Germinal center (tissue), 1 donor: ENCODE results near the gene MT1F.
"Not testable (repeated sequence)": the region's sequence is repeated elsewhere in the genome, so short reads cannot be mapped to it uniquely, and the experiment has no call there.

Source experiments
- DNase-seq: peaks from one replicate; pipeline ENCODE4 v3.0.0; 2012; ENCODE audit warnings: mixed read lengths, low spot score

The MT1F gene

GRCh38 chr16:56645311-56645710 lies 12.4 kb upstream of the MT1F start:
- DNase-seq = no peak

- DNase-seq = no peak
Observed at GRCh38 chr16:56645838-56646237, 11.9 kb upstream of the MT1F start.

- DNase-seq = no peak
Observed at GRCh38 chr16:56647641-56648431, 9.9 kb upstream of the MT1F start.

- no peak for DNase-seq
Observed at GRCh38 chr16:56649271-56649670, 8.5 kb upstream of the MT1F start.

GRCh38 chr16:56649820-56650219 lies 7.9 kb upstream of the MT1F start:
- DNase-seq = no peak

- no peak for DNase-seq
Observed at GRCh38 chr16:56651586-56651985, 6.2 kb upstream of the MT1F start, which contains the start of gene MT1B. TSS of gene MT1B (plus strand) at chr16:56651886. CDS start at chr16:56651954, 68 bp downstream.

GRCh38 chr16:56652600-56652999 lies 5.2 kb upstream of the MT1F start:
- no peak for DNase-seq

- DNase-seq = no peak
Observed at GRCh38 chr16:56653218-56653617, 4.5 kb upstream of the MT1F start.

GRCh38 chr16:56658327-56658875 lies 642 bp downstream of the MT1F start:
- no peak for DNase-seq

GRCh38 chr16:56662357-56663354 lies 4.9 kb downstream of the MT1F start:
- no peak for DNase-seq

- DNase-seq = no peak
Observed at GRCh38 chr16:56664506-56664905, 6.7 kb downstream of the MT1F start.

- not testable (repeated sequence) for DNase-seq
Observed at GRCh38 chr16:56665286-56666261, 7.8 kb downstream of the MT1F start.

GRCh38 chr16:56667581-56668571 lies 10.1 kb downstream of the MT1F start, which contains the start of gene MT1G:
TSS of gene MT1G (minus strand) at chr16:56668065. CDS start at chr16:56667993, 72 bp downstream.
- DNase-seq = no peak

- no peak for DNase-seq
Observed at GRCh38 chr16:56669005-56669839, 11.5 kb downstream of the MT1F start, which contains the start of gene MT1H. TSS of gene MT1H (plus strand) at chr16:56669814. CDS start at chr16:56669885, 71 bp downstream.

GRCh38 chr16:56669840-56670619 lies 12.3 kb downstream of the MT1F start:
- no peak for DNase-seq

- no peak for DNase-seq
Observed at GRCh38 chr16:56670620-56670934, 12.8 kb downstream of the MT1F start.

- DNase-seq = not testable (repeated sequence)
Observed at GRCh38 chr16:56671691-56672090, 13.9 kb downstream of the MT1F start.

- not testable (repeated sequence) for DNase-seq
Observed at GRCh38 chr16:56672171-56672570, 14.4 kb downstream of the MT1F start.
